IPS DF 4.7 (cell line): ENCODE results near the gene GPR75.
"Not testable (repeated sequence)": the region's sequence is repeated elsewhere in the genome, so short reads cannot be mapped to it uniquely, and the experiment has no call there.

Experiments
- DNase-seq: peaks from one replicate; pipeline ENCODE4 v3.0.0-alpha.2; 2013; ENCODE audit warnings: low spot score; ENCODE audit errors: extremely low read depth

The GPR75 gene

DNA sequence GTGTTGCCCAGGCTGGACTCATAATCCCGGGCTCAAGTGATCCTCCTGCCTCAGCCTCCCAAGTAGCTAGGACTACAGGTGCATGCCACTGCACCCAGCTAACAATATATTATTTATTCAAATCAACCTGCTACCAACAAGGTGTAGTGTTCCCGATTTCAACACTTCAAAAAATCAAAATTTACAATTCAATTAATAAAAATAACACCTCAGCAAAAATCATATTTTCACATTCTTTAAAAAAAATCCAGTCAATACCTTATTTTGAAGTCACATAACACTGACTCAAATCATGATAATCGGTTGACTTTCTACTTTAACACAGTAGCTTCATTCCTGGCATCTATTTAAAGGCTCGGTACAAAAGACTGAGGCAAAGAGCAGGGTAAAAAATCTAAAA lies 7.2 kb downstream of the GPR75 start:
- DNase-seq: no peak

DNA sequence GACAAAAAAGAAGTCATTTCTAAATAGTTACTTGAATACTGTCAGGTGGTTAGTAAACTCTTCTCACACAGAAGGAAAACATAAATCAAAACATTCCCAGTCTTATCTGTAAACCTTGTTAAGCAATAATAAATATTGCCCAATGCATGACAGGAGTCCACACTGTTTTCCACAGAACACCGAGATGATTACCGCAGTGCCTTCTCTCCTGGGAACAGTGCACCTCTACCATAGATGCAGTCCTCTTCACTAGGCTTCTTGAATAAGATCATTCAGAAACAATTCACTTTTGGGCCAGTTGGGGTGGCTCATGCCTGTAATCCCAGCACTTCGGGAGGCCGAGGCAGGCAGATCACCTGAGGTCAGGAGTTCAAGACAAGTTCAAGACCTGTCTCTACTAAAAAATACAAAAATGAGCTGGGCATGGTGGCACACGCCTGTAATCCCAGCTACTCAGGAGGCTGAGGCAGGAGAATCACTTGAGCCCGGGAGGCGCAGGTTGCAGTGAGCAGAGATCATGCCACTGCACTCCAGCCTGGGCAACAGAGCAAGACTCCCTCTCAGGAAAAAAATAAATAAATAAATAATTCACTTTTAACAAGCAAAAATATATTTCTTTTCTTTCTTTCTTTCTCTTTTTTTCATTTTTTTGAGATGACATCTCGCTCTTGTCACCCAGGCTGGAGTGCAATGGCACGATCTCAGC lies 8.6 kb downstream of the GPR75 start:
- not testable (repeated sequence) for DNase-seq

DNA sequence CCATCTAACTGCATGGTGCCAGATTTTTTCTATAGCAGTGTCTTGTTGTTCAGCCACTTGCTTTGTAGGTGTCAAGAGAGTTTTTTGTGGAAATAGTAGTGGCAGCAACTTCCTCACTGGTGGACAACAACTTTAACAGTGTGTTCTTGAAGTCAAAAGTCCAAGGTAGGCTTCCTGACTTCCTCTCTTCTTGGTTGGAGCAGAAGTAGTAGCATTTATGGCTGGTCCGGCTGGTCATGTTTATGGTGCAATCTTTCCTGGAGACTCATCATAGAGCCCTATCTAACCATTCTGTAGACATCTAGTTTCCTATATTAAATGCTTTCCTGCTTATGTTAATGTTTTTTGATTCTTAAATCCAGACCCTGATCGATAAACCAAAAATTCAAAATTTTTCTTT lies 11.7 kb downstream of the GPR75 start:
- DNase-seq: no peak

GRCh38 chr2:53843595-53843994 lies 16.2 kb downstream of the GPR75 start:
- DNase-seq: no peak

- no peak for DNase-seq
Measured at GRCh38 chr2:53842891-53843290, 16.9 kb downstream of the GPR75 start.

DNA sequence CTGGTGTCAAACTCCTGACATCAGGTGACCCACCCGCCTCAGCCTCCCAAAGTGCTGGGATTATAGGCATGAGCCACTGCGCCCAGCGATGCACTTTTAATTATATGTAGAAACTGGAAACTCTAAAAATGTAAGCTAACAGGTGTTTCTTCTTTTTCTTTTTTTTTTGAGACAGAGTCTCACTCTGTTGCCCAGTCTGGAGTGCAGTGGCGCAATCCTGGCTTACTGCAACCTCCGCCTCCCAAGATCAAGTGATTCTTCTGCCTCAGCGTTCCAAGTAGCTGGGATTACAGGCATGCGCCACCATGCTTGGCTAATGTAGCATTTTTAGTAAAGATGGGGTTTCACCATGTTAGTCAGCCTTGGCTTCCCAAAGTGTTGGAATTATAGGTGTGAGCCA lies 18.1 kb downstream of the GPR75 start:
- not testable (repeated sequence) for DNase-seq

GRCh38 chr2:53840580-53840979 lies 19.2 kb downstream of the GPR75 start:
- DNase-seq: no peak

DNA sequence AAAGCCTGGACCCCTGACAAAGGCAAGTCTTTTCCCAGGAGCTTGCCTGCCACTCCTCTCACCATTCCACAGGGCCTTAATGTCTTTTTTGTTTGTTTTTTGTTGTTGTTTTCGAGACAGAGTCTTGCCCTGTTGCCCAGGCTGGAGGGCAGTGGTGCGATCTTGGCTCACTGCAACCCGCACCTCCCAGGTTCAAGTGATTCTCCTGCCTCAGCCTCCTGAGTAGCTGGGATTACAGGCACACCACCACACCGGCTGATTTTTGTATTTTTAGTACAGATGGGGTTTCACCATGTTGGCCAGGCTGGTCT lies 29.8 kb downstream of the GPR75 start:
- DNase-seq: not testable (repeated sequence)

DNA sequence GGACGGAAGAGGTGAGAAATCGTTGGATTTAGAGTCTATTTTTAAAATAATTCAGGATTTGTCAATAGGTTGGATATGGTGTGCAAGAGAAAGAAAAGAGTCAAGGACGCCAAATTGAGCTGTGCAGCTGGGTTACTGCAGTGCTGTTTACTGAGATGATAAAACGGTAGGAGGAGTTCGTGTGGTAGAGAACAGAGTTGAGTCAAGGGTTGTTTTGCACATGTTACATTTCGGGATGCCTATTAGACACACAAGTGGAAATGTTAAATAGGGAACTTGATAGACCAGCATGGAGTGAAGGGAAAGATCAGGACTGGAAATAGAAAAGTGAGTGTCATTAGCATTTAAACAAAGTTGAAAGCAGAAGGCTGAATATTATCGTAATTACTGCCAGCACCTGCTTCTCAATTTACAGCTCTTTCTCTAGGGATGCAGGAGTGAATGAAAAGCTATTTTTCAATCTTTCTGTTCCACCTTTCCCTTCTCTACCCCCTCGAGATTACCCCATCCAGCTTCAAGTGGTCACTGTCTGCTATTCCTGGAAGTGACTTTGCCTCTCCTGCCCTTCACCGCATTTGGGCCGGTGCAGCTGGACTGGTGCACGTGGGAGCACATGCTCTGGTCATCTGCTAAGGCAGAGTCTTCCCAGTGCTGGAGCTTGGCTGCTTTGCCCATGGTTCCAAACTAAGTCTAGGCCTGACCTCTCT lies 30.3 kb downstream of the GPR75 start:
- DNase-seq: no peak

DNA sequence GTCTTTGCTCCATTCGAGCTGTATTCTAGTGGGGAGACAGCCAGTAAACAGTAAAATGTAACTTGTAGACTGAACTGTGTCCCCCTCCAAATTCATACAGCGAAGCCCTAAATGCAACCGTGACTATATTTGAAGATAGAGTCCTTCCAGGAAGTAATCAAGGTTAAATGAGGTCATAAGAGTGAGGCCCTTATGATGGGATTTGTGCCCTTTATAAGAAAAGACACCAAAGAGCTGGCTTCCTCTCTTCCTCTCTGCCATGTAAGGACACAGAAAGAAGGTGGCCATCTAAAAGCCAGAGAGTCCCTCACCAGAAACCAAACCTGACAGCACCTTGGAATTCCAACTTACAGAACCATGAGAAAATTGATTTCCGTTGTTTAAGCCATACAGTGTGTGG lies 31.4 kb downstream of the GPR75 start:
- DNase-seq: no peak

- no peak for DNase-seq
Measured at GRCh38 chr2:53827398-53828175, 32.2 kb downstream of the GPR75 start.

- no peak for DNase-seq
Measured at GRCh38 chr2:53826587-53827397, 33.0 kb downstream of the GPR75 start.

DNA sequence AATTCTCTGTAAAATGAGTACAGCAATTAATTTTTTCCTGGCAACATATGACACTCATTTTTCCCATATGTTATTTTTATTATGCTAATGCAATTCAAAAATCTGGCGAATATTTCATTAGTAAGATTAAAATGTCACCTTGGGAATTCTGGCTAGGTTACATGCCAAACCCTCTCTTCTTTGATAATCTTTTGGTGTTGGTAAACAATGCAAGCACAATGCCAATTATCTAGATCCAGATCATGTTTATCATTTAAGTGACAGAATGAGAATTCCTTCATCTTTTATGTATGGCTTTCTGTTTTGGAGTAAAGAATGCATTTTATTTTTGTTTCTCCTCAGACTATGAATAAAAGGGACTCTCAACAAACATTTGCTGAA lies 33.7 kb downstream of the GPR75 start:
- DNase-seq: no peak

DNA sequence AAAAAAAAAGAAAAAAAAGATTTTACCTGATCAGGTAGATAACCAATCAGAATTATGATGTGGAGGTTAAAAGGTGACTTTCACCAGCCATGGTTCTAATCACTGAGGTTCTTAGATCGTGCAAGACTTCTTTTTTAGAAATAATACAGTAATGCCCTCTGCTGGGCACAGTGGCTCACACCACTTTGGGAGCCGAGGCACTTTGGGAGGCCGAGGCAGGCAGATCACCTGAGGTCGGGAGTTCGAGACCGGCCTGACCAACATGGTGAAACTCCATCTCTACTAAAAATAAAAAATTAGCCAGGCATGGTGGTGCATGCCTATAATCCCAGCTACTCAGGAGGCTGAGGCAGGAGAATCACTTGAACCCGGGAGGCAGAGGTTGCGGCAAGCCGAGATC lies 36.1 kb downstream of the GPR75 start:
- DNase-seq: not testable (repeated sequence)

DNA sequence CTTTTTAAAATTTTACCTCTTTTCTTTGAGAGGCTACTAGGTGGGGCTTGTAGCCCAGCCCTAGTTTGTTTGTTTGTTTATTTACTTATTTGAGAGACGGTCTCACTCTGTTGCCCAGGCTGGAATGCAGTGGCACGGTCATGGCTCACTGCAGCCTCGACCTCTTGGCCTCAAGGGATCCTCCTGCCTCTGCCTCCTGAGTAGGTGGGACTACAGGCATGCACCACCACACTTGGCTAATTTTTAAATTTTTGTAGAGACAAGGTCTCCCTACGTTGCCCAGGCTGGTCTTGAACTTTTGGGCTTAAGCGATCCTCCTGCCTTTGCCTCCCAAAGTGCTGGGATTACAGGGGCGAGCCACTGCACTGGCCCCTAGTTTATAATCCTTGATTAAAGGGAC lies 38.0 kb downstream of the GPR75 start:
- no peak for DNase-seq

DNA sequence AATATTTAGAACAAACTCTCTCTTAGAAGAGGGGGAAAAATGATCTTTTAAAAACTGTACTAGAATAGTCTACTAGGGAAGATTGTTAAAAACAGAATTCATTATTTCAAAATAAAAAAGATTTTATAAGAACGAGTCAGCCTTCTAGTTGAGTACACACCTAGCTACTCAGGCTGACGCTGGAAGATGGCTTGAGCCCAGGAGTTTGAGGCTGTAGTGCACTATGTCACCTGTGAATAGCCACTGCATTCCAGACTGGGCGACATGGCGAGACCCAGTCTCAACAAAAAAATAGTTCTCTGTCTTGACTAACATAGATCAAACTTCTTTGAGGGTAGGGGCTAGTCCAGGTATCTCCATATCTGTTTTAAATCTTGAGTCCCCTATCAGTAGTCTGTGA lies 39.1 kb downstream of the GPR75 start:
- DNase-seq: no peak

- DNase-seq: no peak
Measured at GRCh38 chr2:53820048-53820447, 39.7 kb downstream of the GPR75 start.

DNA sequence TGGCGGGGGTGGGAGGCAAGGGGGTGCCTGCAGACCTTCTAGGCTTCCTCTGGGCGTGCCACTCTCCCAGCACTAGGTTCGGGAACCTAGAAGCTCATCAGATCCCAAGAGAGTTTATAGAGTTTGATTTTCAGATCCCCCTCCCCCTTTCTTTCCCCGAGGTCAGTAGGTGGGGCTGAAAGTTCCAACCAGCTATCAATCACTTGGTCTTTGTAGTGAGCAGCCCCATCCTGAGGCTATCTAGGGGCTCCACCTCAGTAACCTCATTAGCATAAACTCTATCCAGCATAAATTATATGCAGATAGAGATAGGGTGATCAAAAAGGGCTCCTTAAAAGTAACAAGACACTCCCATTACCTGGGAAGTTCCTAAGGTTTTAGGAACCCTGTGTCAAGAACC lies 40.1 kb downstream of the GPR75 start:
- DNase-seq: no peak

DNA sequence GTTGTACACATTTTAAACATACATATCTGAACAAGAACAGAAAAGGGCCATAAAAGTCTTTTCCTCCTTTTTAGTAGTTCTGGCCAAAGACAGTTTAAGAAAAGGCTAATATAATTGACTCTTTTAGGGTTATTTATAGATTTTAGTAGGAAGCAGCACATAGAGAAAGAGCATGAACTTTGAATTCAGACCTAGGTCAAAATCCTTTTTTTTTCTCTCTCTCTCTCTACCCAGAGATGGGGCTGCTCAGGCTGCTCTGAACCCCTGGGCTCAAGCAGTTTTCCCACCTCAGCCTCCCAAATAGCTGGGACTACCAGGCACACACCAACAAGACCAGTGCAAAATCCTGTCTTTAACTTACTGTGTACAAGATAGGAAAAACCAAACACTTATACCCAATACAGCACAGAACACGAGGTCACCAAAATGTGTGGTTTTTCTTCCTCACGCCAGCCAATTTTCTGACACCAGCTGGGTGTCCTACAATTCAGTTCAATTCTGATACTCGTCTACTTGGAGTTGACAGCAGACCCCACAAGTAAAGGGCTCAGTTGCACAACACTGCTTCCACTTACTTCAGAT lies 40.8 kb downstream of the GPR75 start:
- no peak for DNase-seq

DNA sequence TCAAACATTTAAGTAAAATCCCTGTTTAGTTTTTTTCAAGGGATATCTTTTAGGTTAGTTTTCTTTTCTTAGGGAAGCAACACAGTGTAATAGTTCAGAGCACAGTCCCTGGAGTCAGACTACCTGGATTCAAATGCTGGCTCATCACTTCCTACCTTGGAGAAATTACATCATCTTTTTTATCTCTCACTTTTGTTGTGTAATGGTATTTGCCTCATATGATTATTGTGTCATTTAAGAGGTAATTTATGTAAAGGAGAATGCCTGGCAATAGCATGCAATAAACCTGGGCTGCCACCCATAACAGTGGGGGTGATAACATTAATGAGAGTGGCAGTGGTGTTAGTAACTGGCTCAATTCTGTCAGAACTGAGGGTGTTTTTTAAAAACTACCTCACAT lies 46.6 kb downstream of the GPR75 start:
- DNase-seq: no peak

DNA sequence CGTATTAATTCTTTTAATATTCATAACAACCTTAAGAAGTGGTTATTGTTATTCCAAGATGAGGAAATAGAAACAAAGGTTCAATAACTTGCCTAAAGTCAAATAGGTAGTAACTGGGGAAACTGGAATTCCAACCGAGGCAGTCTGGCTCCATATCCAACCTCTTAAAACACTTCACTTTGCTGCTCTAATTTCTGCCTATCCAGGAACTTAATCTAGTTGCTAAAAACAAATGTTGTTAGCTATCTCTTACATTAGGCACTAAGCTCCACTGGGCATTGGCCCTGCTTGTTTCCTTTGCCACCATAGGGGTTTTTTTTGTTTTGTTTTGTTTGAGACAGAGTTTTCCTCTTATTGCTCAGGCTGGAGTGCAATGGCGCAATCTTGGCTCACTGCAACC lies 48.2 kb downstream of the GPR75 start:
- DNase-seq: no peak
